ENCODE measurements around the gene CDHR3.
"Not testable (repeated sequence)": the region's sequence is repeated elsewhere in the genome, so short reads cannot be mapped to it uniquely, and the experiment has no call there.

CDHR3 gene

GRCh38 chr7:105943486-105943885, 19.6 kb upstream of the CDHR3 start:
- no peak for TF ChIP-seq CTCF (IDR thresholded peaks at IDR 0.05; ENCODE audit: low read depth, low read length, missing control alignments)
- no peak overlapping the region for H3K4me3 ChIP-seq (ENCODE audit: low read depth, low read length)
- DNase-seq (ENCODE audit: low read depth): no peak

GRCh38 chr7:105945848-105946247, 17.2 kb upstream of the CDHR3 start:
- no peak for TF ChIP-seq CTCF (IDR thresholded peaks at IDR 0.05; ENCODE audit: low read depth, low read length, missing control alignments)
- no peak for DNase-seq (ENCODE audit: low read depth)
- no peak overlapping the region for H3K4me3 ChIP-seq (ENCODE audit: low read depth, low read length)

GRCh38 chr7:105951597-105951996, 11.5 kb upstream of the CDHR3 start:
- DNase-seq (ENCODE audit: low read depth): no peak
- H3K4me3 ChIP-seq (ENCODE audit: low read depth, low read length): no peak overlapping the region
- no peak for TF ChIP-seq CTCF (IDR thresholded peaks at IDR 0.05; ENCODE audit: low read depth, low read length, missing control alignments)

GRCh38 chr7:105952917-105953595, 10.0 kb upstream of the CDHR3 start:
- no peak for DNase-seq (ENCODE audit: low read depth)
- TF ChIP-seq CTCF (IDR thresholded peaks at IDR 0.05; ENCODE audit: low read depth, low read length, missing control alignments): no peak
- no peak overlapping the region for H3K4me3 ChIP-seq (ENCODE audit: low read depth, low read length)

- DNase-seq (ENCODE audit: low read depth): no peak
- no peak for TF ChIP-seq CTCF (IDR thresholded peaks at IDR 0.05; ENCODE audit: low read depth, low read length, missing control alignments)
- no peak overlapping the region for H3K4me3 ChIP-seq (ENCODE audit: low read depth, low read length)
Observed at GRCh38 chr7:105954711-105955110, 8.4 kb upstream of the CDHR3 start.

GRCh38 chr7:105955651-105956466, 7.2 kb upstream of the CDHR3 start:
- not testable (repeated sequence) for H3K4me3 ChIP-seq (ENCODE audit: low read depth, low read length); DNase-seq (ENCODE audit: low read depth)

GRCh38 chr7:105958012-105958411, 5.1 kb upstream of the CDHR3 start:
- TF ChIP-seq CTCF (IDR thresholded peaks at IDR 0.05; ENCODE audit: low read depth, low read length, missing control alignments): no peak
- DNase-seq (ENCODE audit: low read depth): no peak
- no peak overlapping the region for H3K4me3 ChIP-seq (ENCODE audit: low read depth, low read length)
